GM13977 (cell line): Measurements from ENCODE around the gene C5orf34.
"Not testable (repeated sequence)": the region's sequence is repeated elsewhere in the genome, so short reads cannot be mapped to it uniquely, and the experiment has no call there.

Experiments used
- DNase-seq: peaks from one replicate; pipeline ENCODE4 v3.0.0; 2012; ENCODE audit warnings: low spot score
- in situ Hi-C: fragments of 300-500 bp; cut with MboI; formaldehyde crosslinking; loops from one replicate; pipeline ENCODE4 v1.12.0; 2022; ENCODE audit warnings: low sequenced_read_pairs, low pct_unique_long_range_greater_than_20kb, mixed read lengths, inconsistent platforms; ENCODE audit not compliant: unreplicated experiment
- TF ChIP-seq, protein P1 (sequence below): IDR thresholded peaks from 2 replicates; pipeline ENCODE4 v1.5.1; 2012; ENCODE audit warnings: mild to moderate bottlenecking, control low read depth; ENCODE audit not compliant: insufficient read depth; ENCODE audit errors: extremely low read depth, missing control alignments

Gene C5orf34

GRCh38 chr5:43515678-43516048, 715 bp upstream of the C5orf34 start:
- TF ChIP-seq, protein P1, sequence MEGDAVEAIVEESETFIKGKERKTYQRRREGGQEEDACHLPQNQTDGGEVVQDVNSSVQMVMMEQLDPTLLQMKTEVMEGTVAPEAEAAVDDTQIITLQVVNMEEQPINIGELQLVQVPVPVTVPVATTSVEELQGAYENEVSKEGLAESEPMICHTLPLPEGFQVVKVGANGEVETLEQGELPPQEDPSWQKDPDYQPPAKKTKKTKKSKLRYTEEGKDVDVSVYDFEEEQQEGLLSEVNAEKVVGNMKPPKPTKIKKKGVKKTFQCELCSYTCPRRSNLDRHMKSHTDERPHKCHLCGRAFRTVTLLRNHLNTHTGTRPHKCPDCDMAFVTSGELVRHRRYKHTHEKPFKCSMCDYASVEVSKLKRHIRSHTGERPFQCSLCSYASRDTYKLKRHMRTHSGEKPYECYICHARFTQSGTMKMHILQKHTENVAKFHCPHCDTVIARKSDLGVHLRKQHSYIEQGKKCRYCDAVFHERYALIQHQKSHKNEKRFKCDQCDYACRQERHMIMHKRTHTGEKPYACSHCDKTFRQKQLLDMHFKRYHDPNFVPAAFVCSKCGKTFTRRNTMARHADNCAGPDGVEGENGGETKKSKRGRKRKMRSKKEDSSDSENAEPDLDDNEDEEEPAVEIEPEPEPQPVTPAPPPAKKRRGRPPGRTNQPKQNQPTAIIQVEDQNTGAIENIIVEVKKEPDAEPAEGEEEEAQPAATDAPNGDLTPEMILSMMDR = no peak
- no peak for DNase-seq
- in situ Hi-C loops = no loop called here

DNA sequence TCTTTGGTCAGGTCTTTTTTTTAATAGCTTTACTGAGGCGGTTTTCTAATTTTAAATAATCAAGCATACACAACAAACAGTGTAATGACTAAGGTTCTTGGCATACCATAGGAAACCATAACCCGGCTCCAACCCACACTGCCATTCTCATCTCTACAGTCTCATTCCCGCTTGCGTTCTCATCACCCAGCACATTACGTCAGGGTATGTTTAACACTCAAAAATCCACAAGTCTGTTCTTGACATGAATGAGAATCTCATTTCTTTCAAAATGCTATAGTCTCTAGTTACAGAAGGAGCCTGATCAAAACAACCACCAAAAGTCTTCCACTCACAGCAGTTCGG, 505 bp downstream of the C5orf34 start:
- TF ChIP-seq, protein P1 = no peak
- in situ Hi-C loops = no loop called here
- DNase-seq = no peak

- no peak for DNase-seq
- TF ChIP-seq, protein P1 = no peak
- in situ Hi-C loops = no loop called here
These were observed 923 bp downstream of the C5orf34 start for GRCh38 chr5:43514025-43514424.

- DNase-seq, in situ Hi-C loops: not testable (repeated sequence)
These were observed 3.9 kb downstream of the C5orf34 start for GRCh38 chr5:43511062-43511461.

DNA sequence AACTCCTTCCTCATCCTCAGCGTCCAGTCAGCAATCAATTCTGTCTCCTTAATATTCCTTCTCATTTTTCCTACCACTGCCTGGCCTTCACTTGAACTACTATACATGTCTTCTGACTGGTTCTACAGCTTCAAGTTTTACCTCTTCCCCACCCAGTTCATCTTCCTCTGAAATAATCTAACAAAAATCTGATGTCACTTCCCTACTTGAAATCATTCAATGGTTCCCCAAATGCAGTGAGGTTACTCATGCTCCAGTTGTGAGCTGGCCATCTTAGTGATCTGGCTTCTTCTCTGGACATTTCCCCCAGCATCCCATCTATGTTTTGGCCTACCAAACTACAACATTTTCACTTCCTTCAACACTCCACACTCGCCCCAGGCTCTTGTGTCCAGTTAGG, 16.4 kb downstream of the C5orf34 start:
- TF ChIP-seq, protein P1 = no peak
- no peak for DNase-seq
- in situ Hi-C loops = no loop called here

DNA sequence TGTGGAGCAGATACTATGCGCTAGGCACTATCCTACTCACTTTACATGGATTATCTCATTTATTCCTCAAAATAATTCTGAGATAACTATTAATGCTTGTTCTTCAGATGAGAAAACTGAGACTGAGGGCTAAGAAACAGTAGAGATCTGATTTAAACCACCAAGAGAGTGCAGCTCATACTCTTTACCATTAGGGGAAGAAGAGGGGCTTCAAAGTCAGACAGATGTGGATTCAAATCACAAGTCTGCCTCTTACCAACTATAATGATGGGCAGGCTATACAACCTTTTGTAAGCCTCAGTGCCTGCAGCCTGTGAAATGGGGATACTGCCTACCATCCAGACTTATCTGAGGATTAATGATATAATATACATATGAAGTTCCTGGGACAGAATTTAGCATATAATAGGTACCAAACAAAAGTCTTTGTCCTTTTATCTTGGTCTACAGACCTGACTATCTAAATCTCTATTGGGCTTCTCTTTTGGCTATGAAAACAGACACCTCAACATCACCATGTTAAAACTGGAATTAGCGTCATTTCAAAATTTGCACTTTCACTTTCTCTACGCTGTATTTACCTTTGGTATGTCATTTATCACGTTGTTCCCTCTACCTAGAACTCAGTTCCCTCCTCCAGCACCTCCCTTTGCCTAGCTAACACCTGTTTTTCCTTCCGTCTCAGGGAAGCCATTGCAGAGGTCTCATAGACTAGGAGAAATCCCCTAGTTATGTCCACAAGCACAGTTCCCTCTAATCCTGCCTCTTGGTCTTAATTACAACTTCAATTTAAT, 17.4 kb downstream of the C5orf34 start:
- DNase-seq = no peak
- in situ Hi-C loops = no loop called here
- TF ChIP-seq, protein P1 = no peak

DNA sequence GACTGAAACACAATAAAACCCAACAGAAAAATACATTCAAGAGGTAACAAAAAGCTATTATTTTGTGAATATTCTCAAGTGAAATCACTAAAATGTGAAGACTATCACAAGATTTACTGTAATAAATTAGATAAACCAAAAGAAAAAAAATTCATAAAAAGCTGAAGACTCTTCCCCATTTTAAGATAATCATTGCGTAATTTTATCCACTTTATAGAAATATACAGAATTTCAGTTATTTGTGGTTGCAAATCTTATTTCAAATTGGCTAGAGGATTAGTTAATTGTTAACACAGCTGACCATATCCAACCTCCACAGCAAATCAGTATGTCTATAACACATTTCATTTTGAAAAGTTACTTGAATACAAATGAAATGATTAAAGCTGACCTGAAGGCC, 23.6 kb downstream of the C5orf34 start:
- no peak for DNase-seq
- in situ Hi-C loops = no loop called here
- TF ChIP-seq, protein P1 = no peak
